Keratinocyte (primary cell): Measurements from ENCODE around the gene BANP. TPM values are rescaled to one million over a fixed set of nuclear protein-coding genes. Genes with fewer than 3 reads are reported as not detected.
"Not testable (repeated sequence)": the region's sequence is repeated elsewhere in the genome, so short reads cannot be mapped to it uniquely, and the experiment has no call there.

Experiments used
- DNase-seq: peaks from one replicate; pipeline ENCODE4 v3.0.0-alpha.2; 2011; ENCODE audit warnings: low read depth, missing footprints, low spot score
- FAIRE-seq: peaks from 2 replicates; lab custom pipeline; 2011; peaks lifted over from hg19 to GRCh38; lab: Jason Lieb, UNC
- H2AFZ ChIP-seq: 2 replicates; pipeline ENCODE4 v1.6.0; 2012; ENCODE audit warnings: low read length, control low read depth, inconsistent platforms; ENCODE audit not compliant: control insufficient read depth
- H3K27ac ChIP-seq: 2 replicates; pipeline ENCODE4 v1.5.1; 2011; ENCODE audit warnings: low read length; ENCODE audit not compliant: control insufficient read depth, insufficient read depth
- H3K27me3 ChIP-seq: 3 replicates; pipeline ENCODE4 v1.6.0; 2011; ENCODE audit warnings: low read length; ENCODE audit not compliant: control insufficient read depth, insufficient read depth; ENCODE audit errors: extremely low read depth
- H3K36me3 ChIP-seq, 2 experiments: 2 replicates in 1 of 2; 3 replicates in 1 of 2; pipeline ENCODE4 v1.5.1; 2011; ENCODE audit warnings: low read length in 2 of 2, mild to moderate bottlenecking in 1 of 2; ENCODE audit not compliant: control insufficient read depth in 2 of 2, insufficient read depth in 2 of 2; ENCODE audit errors: extremely low read depth in 1 of 2
- H3K4me1 ChIP-seq: 3 replicates; pipeline ENCODE4 v1.5.1; 2011; ENCODE audit warnings: low read length; ENCODE audit not compliant: control insufficient read depth, insufficient read depth; ENCODE audit errors: extremely low read depth
- H3K4me2 ChIP-seq: 3 replicates; pipeline ENCODE4 v1.6.0; 2011; ENCODE audit warnings: low read depth, low read length; ENCODE audit not compliant: control insufficient read depth, insufficient read depth; ENCODE audit errors: extremely low read depth
- H3K4me3 ChIP-seq, 3 experiments: fragments of 200-600 bp in 1 of 3; sonication (generic) in 1 of 3; 2 replicates in 2 of 3; 3 replicates in 1 of 3; pipeline ENCODE4 v1.5.1; 2011 to 2016; ENCODE audit warnings: low read length in 3 of 3, mild to moderate bottlenecking in 3 of 3, control low read depth in 2 of 3, inconsistent platforms in 1 of 3, low read depth in 1 of 3, mixed read lengths in 1 of 3, mixed run types in 1 of 3, moderate library complexity in 1 of 3; ENCODE audit not compliant: control insufficient read depth in 2 of 3, insufficient read depth in 2 of 3; ENCODE audit errors: extremely low read depth in 1 of 3
- H3K79me2 ChIP-seq: 2 replicates; pipeline ENCODE4 v1.6.0; 2012; ENCODE audit warnings: low read length; ENCODE audit not compliant: control insufficient read depth, insufficient read depth
- H3K9ac ChIP-seq: 3 replicates; pipeline ENCODE4 v1.6.0; 2011; ENCODE audit warnings: low read length; ENCODE audit not compliant: control insufficient read depth, insufficient read depth; ENCODE audit errors: extremely low read depth
- H3K9me1 ChIP-seq: 3 replicates; pipeline ENCODE4 v1.6.0; 2011; ENCODE audit warnings: low read length; ENCODE audit not compliant: control insufficient read depth, insufficient read depth; ENCODE audit errors: extremely low read depth
- H3K9me3 ChIP-seq: 2 replicates; pipeline ENCODE4 v1.5.1; 2012; ENCODE audit warnings: low read depth, low read length; ENCODE audit not compliant: control insufficient read depth
- H4K20me1 ChIP-seq: 3 replicates; pipeline ENCODE4 v1.6.0; 2011; ENCODE audit warnings: low read length; ENCODE audit not compliant: control insufficient read depth, insufficient read depth; ENCODE audit errors: extremely low read depth
- CTCF ChIP-seq, 3 experiments: IDR thresholded peaks in 1 of 3; conservative IDR thresholded peaks in 1 of 3; optimal IDR thresholded peaks in 1 of 3; 2 replicates in 2 of 3; 3 replicates in 1 of 3; pipeline versions ENCODE3 to v1.5.1; 2011; ENCODE audit warnings: low read length in 3 of 3, mild to moderate bottlenecking in 3 of 3, moderate library complexity in 2 of 3, control low read depth in 1 of 3, inconsistent platforms in 1 of 3; ENCODE audit not compliant: insufficient read depth in 2 of 3; ENCODE audit errors: extremely low read depth in 1 of 3
- EZH2 ChIP-seq: IDR thresholded peaks from one replicate; pipeline ENCODE4 v1.6.1; 2012; ENCODE audit warnings: inconsistent platforms, mild to moderate bottlenecking, low read length, moderate library complexity
- dilution Hi-C: fragments of 300-500 bp; cut with MboI; formaldehyde crosslinking; loops from one replicate; pipeline ENCODE4 v1.7.0; 2020; ENCODE audit warnings: low sequenced_read_pairs; ENCODE audit not compliant: extremely low pct_ligation_motif_present
- polyA plus RNA-seq, 5 experiments: library from polyadenylated mRNA; depleted of rRNA in 3 of 5; stranded (reverse) in 3 of 5; stranded (forward) in 1 of 5; unstranded in 1 of 5; fragments of >200 nt; gene quantifications; 1 replicate in 1 of 5; 2 replicates in 3 of 5; 3 replicates in 1 of 5; pipeline versions ENCODE4 v1.2.1 to v1.2.3, GENCODE V29; 2011 to 2012; ENCODE audit warnings: missing spikeins in 2 of 5, low read depth in 1 of 5, low replicate concordance in 1 of 5

BANP gene
- polyA plus RNA-seq, 1 donor (not counting 4 experiments of a cell fraction or from before 2014, with no cell fraction given) = 10.8 TPM

- Histone ChIP-seq H3K9me3 (no peaks in the 10 kb centered on the region), H3K36me3 (peaks cover 0 to 13% of the 10 kb centered on the region in 2 experiments), H3K4me1 (peaks cover 8% of the 10 kb centered on the region), H2AFZ (no peak overlapping the region), H3K27ac (no peak overlapping the region), H3K27me3 (no peaks in the 10 kb centered on the region), H3K4me2 (no peak overlapping the region), H4K20me1 (no peaks in the 10 kb centered on the region), H3K4me3 (no peak overlapping the region), H3K79me2 (no peaks in the 10 kb centered on the region), H3K9ac (no peak overlapping the region), H3K9me1 (no peaks in the 10 kb centered on the region)
- TF ChIP-seq EZH2 (no peak), CTCF (optimal IDR thresholded peaks at IDR 0.05 in 1 of 3, IDR thresholded peaks at IDR 0.05 in 1 of 3, conservative IDR thresholded peaks at IDR 0.05 in 1 of 3; ENCODE audit: extremely low read depth in 1 of 3, insufficient read depth in 2 of 3, low read length in 3 of 3) (no peak)
- DNase-seq (no peak), FAIRE-seq (no peak)
- dilution Hi-C loops = no loop called here
These were observed 68.7 kb downstream of the BANP start for GRCh38 chr16:88019821-88020515.

- H3K4me2 ChIP-seq = no peak overlapping the region
- dilution Hi-C loops = no loop called here
- no peak for TF ChIP-seq EZH2
- TF ChIP-seq CTCF (optimal IDR thresholded peaks at IDR 0.05 in 1 of 3, IDR thresholded peaks at IDR 0.05 in 1 of 3, conservative IDR thresholded peaks at IDR 0.05 in 1 of 3; ENCODE audit: extremely low read depth in 1 of 3, insufficient read depth in 2 of 3, low read length in 3 of 3) = no peak
These were observed 69.3 kb downstream of the BANP start for GRCh38 chr16:88020516-88020885.

GRCh38 chr16:88021041-88021970 lies 70.1 kb downstream of the BANP start:
- H3K9ac ChIP-seq, H3K4me3 ChIP-seq, H3K27ac ChIP-seq, DNase-seq, dilution Hi-C loops, H3K27me3 ChIP-seq, H3K79me2 ChIP-seq, H3K9me1 ChIP-seq, H4K20me1 ChIP-seq, FAIRE-seq, H2AFZ ChIP-seq, H3K9me3 ChIP-seq, H3K4me2 ChIP-seq: not testable (repeated sequence)
- H3K4me1 ChIP-seq = peaks cover 13% of the 10 kb centered on the region
- peaks cover 0 to 13% of the 10 kb centered on the region in 2 experiments for H3K36me3 ChIP-seq

More at GRCh38 chr16:88020516-88020885, 69.3 kb downstream of the BANP start:
- DNase-seq (no peak), FAIRE-seq (no peak)
- Histone ChIP-seq H3K27ac (no peak overlapping the region), H3K79me2 (no peaks in the 10 kb centered on the region), H4K20me1 (no peaks in the 10 kb centered on the region), H2AFZ (no peak overlapping the region), H3K9ac (no peak overlapping the region), H3K9me1 (no peaks in the 10 kb centered on the region), H3K4me3 (no peak overlapping the region), H3K4me1 (peaks cover 13% of the 10 kb centered on the region), H3K27me3 (no peaks in the 10 kb centered on the region), H3K36me3 (peaks cover 0 to 13% of the 10 kb centered on the region in 2 experiments), H3K9me3 (no peaks in the 10 kb centered on the region)
